GM12865 (cell line): ENCODE results near the gene BCAT1.

Experiments used
- DNase-seq: peaks from one replicate; pipeline ENCODE4 v3.0.0; 2010; ENCODE audit warnings: low read depth
- H3K4me3 ChIP-seq: 2 replicates; pipeline ENCODE4 v1.5.1; 2011; ENCODE audit warnings: mild to moderate bottlenecking, low read depth, low read length, control low read depth
- TF ChIP-seq, protein P1 (sequence below): IDR thresholded peaks from 2 replicates; pipeline ENCODE4 v1.5.1; 2011; ENCODE audit warnings: low read length, control low read depth, low read depth, inconsistent platforms; ENCODE audit not compliant: insufficient read depth; ENCODE audit errors: missing control alignments

The BCAT1 gene

GRCh38 chr12:24991209-24992049 is 42.5 kb upstream of the BCAT1 start:
- no peak overlapping the region for H3K4me3 ChIP-seq
- TF ChIP-seq, protein P1, sequence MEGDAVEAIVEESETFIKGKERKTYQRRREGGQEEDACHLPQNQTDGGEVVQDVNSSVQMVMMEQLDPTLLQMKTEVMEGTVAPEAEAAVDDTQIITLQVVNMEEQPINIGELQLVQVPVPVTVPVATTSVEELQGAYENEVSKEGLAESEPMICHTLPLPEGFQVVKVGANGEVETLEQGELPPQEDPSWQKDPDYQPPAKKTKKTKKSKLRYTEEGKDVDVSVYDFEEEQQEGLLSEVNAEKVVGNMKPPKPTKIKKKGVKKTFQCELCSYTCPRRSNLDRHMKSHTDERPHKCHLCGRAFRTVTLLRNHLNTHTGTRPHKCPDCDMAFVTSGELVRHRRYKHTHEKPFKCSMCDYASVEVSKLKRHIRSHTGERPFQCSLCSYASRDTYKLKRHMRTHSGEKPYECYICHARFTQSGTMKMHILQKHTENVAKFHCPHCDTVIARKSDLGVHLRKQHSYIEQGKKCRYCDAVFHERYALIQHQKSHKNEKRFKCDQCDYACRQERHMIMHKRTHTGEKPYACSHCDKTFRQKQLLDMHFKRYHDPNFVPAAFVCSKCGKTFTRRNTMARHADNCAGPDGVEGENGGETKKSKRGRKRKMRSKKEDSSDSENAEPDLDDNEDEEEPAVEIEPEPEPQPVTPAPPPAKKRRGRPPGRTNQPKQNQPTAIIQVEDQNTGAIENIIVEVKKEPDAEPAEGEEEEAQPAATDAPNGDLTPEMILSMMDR: peak; percentile 48
- DNase-seq: peak; percentile 82

- DNase-seq: no peak
- TF ChIP-seq, protein P1: no peak
- no peak overlapping the region for H3K4me3 ChIP-seq
Measured at GRCh38 chr12:24989216-24989615, 40.3 kb upstream of the BCAT1 start.

DNA sequence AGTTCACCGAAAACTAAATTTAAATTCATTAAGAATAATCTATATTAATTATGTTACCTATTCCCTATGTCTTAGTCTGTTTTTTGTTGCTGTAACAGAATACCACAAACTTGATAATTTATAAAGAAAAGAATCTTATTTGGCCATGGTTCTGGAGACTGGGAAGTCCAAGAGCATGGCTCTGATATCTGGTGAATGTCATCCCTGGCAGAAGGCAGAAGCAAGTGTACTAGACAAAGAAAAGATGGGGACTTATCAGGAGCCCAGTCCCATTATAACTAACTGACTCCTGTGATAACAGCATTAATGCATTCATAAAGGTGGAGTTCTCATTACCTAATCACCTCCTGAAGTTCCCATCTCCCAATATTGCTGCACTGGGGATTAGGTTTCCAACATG is 33.3 kb upstream of the BCAT1 start:
- no peak for DNase-seq
- TF ChIP-seq, protein P1: no peak
- H3K4me3 ChIP-seq: no peak overlapping the region

GRCh38 chr12:24979976-24980730 is 31.3 kb upstream of the BCAT1 start:
- TF ChIP-seq, protein P1: no peak
- DNase-seq: no peak

DNA sequence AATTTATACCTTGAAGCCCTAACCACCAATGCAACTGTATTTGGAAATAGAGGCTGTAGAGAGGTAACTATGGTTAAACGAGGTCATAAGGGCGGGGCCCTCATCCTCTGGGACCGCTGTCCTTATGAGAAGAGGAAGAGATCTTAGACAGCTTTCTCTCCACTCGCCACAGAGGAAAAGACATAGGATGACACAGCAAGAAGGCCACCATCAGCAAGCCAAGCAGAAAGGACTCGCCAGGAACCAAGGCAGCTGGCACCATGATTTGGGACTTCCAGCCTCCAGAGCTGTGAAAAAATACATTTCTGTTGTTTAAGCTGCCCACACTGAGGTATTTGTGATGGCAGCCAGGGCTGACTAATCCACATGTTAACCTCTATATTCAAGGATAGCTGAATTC is 30.4 kb upstream of the BCAT1 start:
- DNase-seq: peak; percentile 44
- H3K4me3 ChIP-seq: no peak overlapping the region
- TF ChIP-seq, protein P1: no peak

More at GRCh38 chr12:24979976-24980730, 31.3 kb upstream of the BCAT1 start:
- H3K4me3 ChIP-seq: no peak overlapping the region

- TF ChIP-seq, protein P1: no peak
- DNase-seq: no peak
- no peak overlapping the region for H3K4me3 ChIP-seq
Measured at GRCh38 chr12:24977711-24978110, 28.8 kb upstream of the BCAT1 start.
